ENCODE data around the gene MTF1. TPM values are rescaled to one million over a fixed set of nuclear protein-coding genes. Genes with fewer than 3 reads are reported as not detected.
A peak's percentile ranks its signal among the peaks of the same experiment; 100 is the strongest.
"Not testable (repeated sequence)": the region's sequence is repeated elsewhere in the genome, so short reads cannot be mapped to it uniquely, and the experiment has no call there.

Gene MTF1
- polyA plus RNA-seq, 4 donors: 7.2 to 11.3 (median 10.0) TPM

DNA sequence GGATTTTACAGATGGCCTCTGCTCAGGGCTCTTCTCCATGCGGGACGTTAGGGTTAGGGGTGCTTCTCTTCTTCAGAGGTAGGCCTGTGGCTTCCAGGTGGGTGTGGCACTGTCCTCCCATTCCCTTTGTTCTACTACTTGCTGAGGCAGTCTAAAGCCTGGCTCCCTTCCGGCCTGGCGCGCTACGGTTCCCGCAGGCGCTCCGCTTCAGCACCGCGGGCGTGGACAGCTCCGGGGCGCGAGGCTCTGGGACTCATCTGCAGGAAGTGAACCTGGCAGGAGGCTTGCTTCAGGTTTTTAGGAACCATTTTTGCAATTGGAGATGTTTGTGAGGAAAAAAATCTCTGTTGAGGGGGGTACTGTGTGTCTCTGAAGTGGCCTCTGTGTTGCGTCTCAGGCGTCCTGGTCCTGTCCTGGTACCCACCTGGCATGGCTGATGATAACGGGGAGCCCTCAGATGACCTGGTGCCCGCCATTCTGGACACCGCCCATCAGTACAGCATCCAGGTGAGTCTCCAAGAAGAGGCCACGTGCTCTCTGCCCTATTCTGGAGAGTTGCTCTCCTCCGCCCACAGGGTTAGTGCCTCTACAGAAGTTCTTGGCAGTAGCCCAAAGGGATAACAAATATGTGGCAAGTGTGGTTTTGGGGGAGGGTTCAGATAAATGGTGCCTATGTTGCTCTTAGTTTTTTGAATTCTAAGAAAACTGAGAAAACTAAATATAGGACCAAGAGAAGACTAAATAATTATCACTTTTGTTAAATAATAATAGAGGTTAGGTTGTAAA is 63.9 kb downstream of the MTF1 start:
- peak in 1 of 4 donors; percentile 63 for DNase-seq (ENCODE audit: low read depth in 4 of 4, low spot score in 3 of 4)

DNA sequence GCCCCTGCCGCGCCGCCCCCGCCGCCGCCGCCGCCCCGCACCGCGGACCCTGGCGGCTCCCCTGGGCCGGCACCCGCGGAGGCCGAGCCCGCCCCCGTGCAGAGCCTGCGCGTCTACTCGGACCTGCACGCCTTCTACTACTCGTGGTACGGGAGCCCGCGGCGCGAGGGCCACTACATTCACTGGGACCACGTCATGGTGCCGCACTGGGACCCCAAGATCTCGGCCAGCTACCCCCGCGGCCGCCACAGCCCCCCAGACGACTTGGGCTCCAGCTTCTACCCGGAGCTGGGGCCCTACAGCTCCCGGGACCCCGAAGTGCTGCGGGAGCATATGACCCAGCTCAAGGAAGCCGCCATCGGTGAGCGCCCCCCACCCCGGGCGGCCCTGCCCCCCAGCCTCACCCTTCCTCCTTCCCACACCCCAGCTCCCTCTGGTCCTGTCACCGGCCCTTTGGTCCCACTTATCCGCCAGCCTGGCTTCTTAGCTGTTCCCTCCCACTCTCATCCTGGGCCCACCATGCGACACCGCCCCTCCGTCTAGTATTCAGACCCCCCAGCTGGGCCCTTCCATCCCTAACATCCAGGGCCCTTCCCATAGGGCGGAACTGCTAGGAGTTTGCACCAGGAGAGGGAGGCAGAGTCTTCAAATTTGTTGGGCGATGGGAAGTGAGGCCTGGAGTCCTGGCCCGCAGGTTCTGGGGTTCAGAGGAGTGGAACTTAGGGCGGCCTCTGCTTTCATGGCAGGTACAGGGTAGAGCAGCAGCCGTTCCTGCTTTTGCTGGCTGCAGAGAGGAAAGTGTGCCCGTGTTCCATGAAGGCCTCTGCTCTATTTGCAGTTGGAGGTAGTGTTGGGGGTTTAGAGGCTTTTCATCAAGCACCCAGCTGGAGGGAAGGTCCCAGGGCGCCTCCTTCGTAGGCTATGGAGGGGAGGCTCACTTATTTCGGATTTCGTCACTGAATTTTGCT is 64.7 kb downstream of the MTF1 start:
- no peak for DNase-seq (ENCODE audit: low read depth in 4 of 4, low spot score in 3 of 4)

- peak in 2 of 4 donors; percentile 25 to 31 for DNase-seq (ENCODE audit: low read depth in 4 of 4, low spot score in 3 of 4)
Measured at GRCh38 chr1:37793773-37794371, 65.5 kb downstream of the MTF1 start, which contains the start of gene MANEAL. Gene MANEAL, plus strand, starts transcription at chr1:37793847. Its CDS starts 336 bp downstream, at chr1:37794183.

DNA sequence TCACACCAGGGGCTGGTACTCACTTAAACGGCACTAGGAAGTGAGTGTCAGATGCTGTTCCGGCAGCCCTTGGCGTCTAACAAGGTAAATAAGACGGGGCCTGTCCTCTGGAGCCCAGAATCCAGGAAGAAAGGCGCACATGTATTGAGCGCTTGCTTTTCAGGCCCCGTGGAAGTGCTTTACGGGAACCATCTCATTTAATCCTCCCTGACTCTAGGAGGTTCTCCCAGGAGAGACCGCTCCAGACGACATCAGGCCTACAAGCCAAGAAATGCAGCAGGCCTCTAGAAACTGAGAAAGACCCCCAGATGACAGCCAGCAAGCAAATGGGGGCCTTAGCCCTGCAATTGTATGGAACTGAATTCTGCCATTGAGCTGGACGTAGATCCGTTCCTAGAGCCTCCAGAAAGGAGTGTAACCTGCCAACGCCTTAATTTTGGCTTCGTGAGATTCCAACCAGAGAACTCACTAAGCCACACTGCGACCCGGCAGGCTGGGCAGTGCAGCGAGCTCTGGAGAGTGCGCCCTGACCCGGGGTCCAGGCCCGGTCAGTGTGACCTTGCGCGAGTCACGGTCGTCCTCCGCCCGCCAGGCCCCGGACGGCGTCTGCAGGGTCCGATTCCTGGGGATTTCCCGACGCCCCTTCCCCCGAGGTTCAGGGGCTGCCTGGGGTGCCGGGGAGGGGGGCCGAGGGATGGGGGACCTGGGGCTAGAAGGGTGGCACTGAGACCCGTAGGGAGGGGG is 66.3 kb downstream of the MTF1 start:
- DNase-seq (ENCODE audit: low read depth in 4 of 4, low spot score in 3 of 4): no peak

DNA sequence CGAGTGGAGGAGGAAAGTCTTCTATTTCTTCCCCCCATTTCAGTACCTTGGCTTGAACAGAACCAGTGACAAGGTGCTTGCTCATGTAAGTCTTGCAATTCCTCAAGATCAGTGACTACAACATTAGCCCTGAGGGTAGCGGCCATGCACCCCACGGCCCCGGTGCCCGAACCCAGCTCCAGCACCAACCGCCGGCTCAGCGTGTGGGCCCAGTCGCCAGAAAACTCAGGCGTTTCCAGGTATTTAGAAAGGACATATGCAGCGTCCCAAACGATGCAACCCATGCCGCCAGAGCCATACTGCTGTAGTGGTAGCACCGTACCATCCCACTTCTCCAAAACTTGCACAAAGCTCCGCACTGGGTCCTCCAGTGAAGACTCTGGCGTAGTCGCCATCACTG is 76.9 kb downstream of the MTF1 start:
- DNase-seq (ENCODE audit: low read depth in 4 of 4, low spot score in 3 of 4): no peak

DNA sequence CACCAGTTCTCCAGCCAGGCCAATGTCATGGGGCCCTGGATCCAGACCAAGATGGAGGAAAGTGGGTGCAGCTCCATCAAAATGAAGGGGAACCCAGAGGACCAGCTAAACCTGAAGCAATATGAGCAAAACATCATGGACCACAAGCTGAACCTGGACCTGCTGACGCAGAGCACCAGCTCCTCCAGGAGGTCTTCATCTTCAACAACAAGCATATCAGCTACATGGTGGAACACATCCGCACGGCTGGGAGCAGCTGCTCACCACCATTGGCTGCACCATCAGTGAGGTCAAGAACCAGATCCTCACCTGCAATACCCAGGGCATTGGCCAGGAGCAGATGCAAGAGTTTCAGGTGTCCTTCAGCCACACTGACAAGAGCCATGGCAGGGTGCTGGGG is 80.7 kb downstream of the MTF1 start:
- DNase-seq (ENCODE audit: low read depth in 4 of 4, low spot score in 3 of 4): no peak

GRCh38 chr1:37776946-37777516 is 82.4 kb downstream of the MTF1 start:
- DNase-seq (ENCODE audit: low read depth in 4 of 4, low spot score in 3 of 4): no peak

GRCh38 chr1:37771440-37771839 is 88.0 kb downstream of the MTF1 start:
- not testable (repeated sequence) for DNase-seq (ENCODE audit: low read depth in 4 of 4, low spot score in 3 of 4)

- DNase-seq (ENCODE audit: low read depth in 4 of 4, low spot score in 3 of 4): no peak
Measured at GRCh38 chr1:37767488-37767887, 91.9 kb downstream of the MTF1 start.

DNA sequence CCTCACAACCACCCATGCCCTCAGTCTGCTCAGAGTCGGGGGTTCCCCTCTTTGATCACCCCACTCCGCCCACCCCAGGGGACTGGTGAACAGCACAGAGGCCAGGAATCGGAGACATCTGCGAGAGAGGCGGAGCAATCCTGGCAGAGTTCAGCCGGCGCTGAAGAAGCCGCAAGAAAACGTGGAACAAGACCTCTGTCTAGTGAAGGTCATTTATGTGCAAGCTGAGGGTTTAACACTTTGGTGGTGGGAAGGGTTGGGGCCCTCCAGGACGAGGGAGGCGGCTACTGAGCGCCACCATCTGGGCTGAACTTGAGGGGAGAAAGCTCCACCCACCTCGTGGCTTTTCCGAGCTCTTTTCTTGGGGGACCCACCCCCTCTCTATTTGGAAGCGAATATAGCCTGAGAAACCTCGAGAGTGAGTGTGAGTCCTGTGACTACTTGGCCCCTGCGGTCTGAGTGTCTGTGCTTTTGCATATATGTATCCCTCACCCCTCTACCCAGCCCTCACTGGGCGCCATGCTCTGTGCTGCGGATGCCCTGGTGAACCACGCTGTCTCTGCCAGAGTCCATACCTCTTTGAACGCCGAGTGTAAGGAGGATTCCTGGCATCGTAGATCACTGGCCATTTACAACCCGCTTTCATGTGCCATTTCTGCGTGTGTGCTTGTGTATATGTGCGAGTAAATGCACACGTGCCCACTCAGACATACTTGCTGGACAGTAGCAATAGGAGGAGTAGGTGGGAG is 93.3 kb downstream of the MTF1 start:
- no peak for DNase-seq (ENCODE audit: low read depth in 4 of 4, low spot score in 3 of 4)

DNA sequence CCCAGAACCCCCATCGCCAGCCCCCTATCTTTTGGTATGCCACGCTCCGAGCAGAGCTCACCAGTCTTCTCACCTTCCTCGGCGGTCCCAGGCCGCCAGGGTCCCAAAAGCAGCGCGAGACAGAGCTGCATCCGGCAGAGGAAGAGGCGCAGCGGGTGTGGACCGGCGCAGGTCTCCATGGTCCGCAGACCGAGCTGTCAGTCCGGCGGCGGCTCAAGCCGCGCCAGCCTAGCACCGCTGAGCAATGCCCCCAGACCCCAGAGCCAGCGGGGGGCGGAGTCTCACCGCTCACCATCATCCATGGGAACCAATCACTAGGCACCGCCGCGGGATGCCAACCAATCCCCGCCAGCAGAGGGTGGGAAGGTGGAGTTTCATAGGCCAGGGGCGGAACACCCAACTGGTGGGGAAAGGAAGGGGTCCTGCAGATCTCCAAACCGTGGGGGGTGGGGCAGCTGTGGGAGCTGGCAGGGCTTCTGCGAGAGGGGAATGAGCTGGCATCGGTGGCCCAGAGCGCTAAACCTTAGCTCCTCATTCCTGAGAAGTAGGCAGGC is 94.4 kb downstream of the MTF1 start, which contains the start of gene EPHA10:
Gene EPHA10, minus strand, starts transcription at position 233 of the 554 bp plus-strand sequence. Its CDS starts 54 bp downstream, at position 179.
- no peak for DNase-seq (ENCODE audit: low read depth in 4 of 4, low spot score in 3 of 4)

DNA sequence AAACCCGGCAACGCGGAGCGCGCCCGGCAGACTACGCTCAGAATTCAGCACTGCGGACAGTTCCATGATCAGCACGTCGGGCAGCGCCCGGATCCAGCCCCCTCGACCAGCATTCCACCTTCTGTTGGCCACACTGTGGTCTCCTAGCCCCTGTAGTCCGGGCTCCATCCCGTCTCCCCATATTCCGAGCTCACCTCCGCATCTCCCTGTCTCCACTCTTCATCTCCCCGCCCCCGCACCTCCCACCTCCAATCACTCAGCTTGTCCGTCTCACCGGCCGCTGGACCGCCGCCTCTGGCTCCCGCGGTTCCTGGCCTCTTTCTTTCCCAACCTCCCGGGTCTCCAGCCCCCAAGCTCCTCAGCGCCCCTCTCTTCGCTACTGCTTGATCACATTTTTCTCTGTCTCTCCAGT is 95.0 kb downstream of the MTF1 start:
- DNase-seq (ENCODE audit: low read depth in 4 of 4, low spot score in 3 of 4): peak; percentile 41 to 74 (median 57)

DNA sequence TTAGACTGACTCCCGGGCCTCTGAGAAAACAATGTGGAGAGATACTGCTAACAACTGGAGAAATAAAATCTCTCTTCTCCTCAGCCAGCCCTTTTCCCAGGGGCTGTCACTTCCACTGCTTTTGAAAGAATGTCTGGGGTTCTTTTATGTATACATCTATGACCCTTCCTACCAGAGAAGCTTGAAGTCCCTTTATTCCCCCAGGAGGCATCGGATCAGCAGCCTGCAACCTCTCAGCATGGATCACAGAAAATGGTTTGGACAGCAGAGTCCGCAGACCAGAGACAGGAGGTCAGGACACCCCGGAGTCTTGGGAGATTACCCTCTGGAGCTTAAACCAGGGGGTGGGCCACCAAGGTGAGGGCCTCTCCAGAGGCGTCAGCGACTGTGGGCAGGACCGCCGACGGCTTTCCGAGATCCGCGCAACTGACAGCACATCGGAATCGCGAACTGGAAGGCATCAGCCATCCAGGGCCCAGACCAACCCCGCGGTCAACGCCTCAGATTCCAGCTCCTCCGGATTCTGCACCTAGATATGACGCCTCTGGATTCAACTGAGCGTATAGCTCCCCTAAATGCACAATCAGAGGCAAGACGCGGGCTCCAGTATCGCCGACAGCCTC is 95.5 kb downstream of the MTF1 start:
- no peak for DNase-seq (ENCODE audit: low read depth in 4 of 4, low spot score in 3 of 4)

GRCh38 chr1:37762516-37762915 is 96.9 kb downstream of the MTF1 start:
- no peak for DNase-seq (ENCODE audit: low read depth in 4 of 4, low spot score in 3 of 4)

DNA sequence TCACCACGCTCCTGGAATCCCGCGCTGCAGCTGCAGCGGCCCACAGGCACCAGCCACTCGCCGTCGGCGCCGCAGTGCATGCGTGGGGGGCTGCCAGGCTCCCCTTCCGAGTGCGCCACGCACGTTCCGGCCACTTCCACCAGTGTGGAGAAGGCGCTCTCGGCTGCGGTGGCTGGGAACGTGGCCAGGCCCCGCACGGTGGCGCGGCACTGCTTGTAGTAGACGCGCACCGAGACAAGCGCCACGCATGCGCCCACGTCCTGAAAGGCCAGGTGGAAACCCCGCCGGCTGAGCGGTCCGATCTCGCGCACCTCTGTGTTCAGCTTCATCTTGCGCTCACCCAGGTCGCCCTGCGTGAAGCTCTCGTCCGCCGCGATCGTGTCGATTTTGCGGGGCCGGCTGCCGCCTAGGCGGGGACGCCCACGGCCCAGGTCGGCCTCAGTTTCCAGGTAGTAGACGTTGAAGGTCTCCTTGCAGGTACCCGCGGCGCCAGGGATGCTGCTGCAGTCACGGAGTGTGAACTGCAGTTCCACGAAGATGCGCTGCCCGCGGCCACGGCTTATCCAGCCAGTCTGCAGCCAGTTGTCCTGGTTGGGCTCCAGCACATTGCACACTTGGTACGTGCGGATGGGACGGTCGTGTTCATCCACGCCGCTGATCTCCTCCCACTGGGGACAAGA is 97.8 kb downstream of the MTF1 start:
- DNase-seq (ENCODE audit: low read depth in 4 of 4, low spot score in 3 of 4): no peak

Data from right renal pelvis (tissue), 4 donors.